HG03460 (cell line): Measurements from ENCODE around the gene FBXW4.

Source experiments
- ATAC-seq: cut with Tn5 transposase; IDR thresholded peaks from one replicate; pipeline ENCODE4 v1.9.1; 2021; ENCODE audit not compliant: unreplicated experiment

FBXW4 gene

GRCh38 chr10:101696632-101697031 is 1.7 kb upstream of the FBXW4 start:
- no peak for ATAC-seq

GRCh38 chr10:101695404-101695890 is 477 bp upstream of the FBXW4 start:
- no peak for ATAC-seq

- ATAC-seq, result peak; percentile 46
Observed at GRCh38 chr10:101693978-101694673, 844 bp downstream of the FBXW4 start.

- ATAC-seq, result peak; percentile 30
Observed at GRCh38 chr10:101693651-101693977, 1.4 kb downstream of the FBXW4 start.

GRCh38 chr10:101691081-101691480 is 3.9 kb downstream of the FBXW4 start:
- no peak for ATAC-seq

GRCh38 chr10:101690461-101690860 is 4.5 kb downstream of the FBXW4 start:
- no peak for ATAC-seq

GRCh38 chr10:101687071-101687658 is 7.8 kb downstream of the FBXW4 start:
- no peak for ATAC-seq

- ATAC-seq, result no peak
Observed at GRCh38 chr10:101686133-101686925, 8.6 kb downstream of the FBXW4 start.

GRCh38 chr10:101684782-101685181 is 10.2 kb downstream of the FBXW4 start:
- no peak for ATAC-seq

- ATAC-seq, result no peak
Observed at GRCh38 chr10:101683276-101683675, 11.7 kb downstream of the FBXW4 start.

- ATAC-seq, result no peak
Observed at GRCh38 chr10:101682172-101682825, 12.7 kb downstream of the FBXW4 start.

- ATAC-seq, result no peak
Observed at GRCh38 chr10:101676565-101676964, 18.4 kb downstream of the FBXW4 start.

GRCh38 chr10:101675115-101675514 is 19.9 kb downstream of the FBXW4 start:
- no peak for ATAC-seq

GRCh38 chr10:101672536-101672935 is 22.4 kb downstream of the FBXW4 start:
- no peak for ATAC-seq

GRCh38 chr10:101671453-101671852 is 23.5 kb downstream of the FBXW4 start:
- ATAC-seq, result peak; percentile 71

- ATAC-seq, result peak; percentile 58
Observed at GRCh38 chr10:101670635-101671034, 24.3 kb downstream of the FBXW4 start.

GRCh38 chr10:101669181-101669580 is 25.8 kb downstream of the FBXW4 start:
- ATAC-seq, result no peak

- no peak for ATAC-seq
Observed at GRCh38 chr10:101668566-101668965, 26.4 kb downstream of the FBXW4 start.

- ATAC-seq, result no peak
Observed at GRCh38 chr10:101666083-101666482, 28.9 kb downstream of the FBXW4 start.

GRCh38 chr10:101663097-101663496 is 31.9 kb downstream of the FBXW4 start:
- no peak for ATAC-seq

- ATAC-seq, result no peak
Observed at GRCh38 chr10:101660256-101660655, 34.7 kb downstream of the FBXW4 start.
